K562 (cell line): ENCODE results near the gene WDR54. TPM values are rescaled to one million over a fixed set of nuclear protein-coding genes. Genes with fewer than 3 reads are reported as not detected.

ENCODE experiments used
- C11orf30 ChIP-seq: fragments of 450-650 bp; IDR thresholded peaks from 2 replicates; pipeline ENCODE4 v1.6.1; 2016; ENCODE audit warnings: low read depth, mild to moderate bottlenecking
- HDAC2 ChIP-seq: fragments of 450-650 bp; IDR thresholded peaks from 2 replicates; pipeline ENCODE4 v1.6.1; 2016; ENCODE audit warnings: mild to moderate bottlenecking
- ID3 ChIP-seq, 2 experiments: fragments of 250-450 bp in 1 of 2; fragments of 450-650 bp in 1 of 2; sonication (Bioruptor Pico) in 1 of 2; IDR thresholded peaks; 2 replicates each; pipeline versions ENCODE4 v1.6.1 to v1.8.0; 2016 to 2021; ENCODE audit warnings: mild to moderate bottlenecking in 2 of 2, moderate library complexity in 2 of 2, missing compliant biosample characterization in 1 of 2, missing genetic modification characterization in 1 of 2
- MAZ ChIP-seq, 2 experiments: fragments of 450-650 bp in 1 of 2; sonication (generic) in 1 of 2; formaldehyde crosslinking; IDR thresholded peaks in 1 of 2; conservative IDR thresholded peaks in 1 of 2; 2 replicates each; pipeline versions ENCODE4 v1.4.0 to v1.5.0; 2020; ENCODE audit warnings: mild to moderate bottlenecking in 1 of 2, missing genetic modification reagents in 1 of 2
- POU5F1 ChIP-seq: fragments of 150-350 bp; IDR thresholded peaks from 2 replicates; pipeline ENCODE4 v1.6.1; 2014; ENCODE audit warnings: borderline replicate concordance, low read length, low read depth, mild to moderate bottlenecking; ENCODE audit not compliant: partially characterized antibody
- RCOR1 ChIP-seq, 2 experiments: IDR thresholded peaks; 2 replicates each; pipeline ENCODE4 v1.6.1; 2012; ENCODE audit warnings: low read depth in 2 of 2, low read length in 2 of 2, borderline replicate concordance in 1 of 2, improper control_type of control experiment in 1 of 2
- TBL1XR1 ChIP-seq, 2 experiments: IDR thresholded peaks; 2 replicates each; pipeline ENCODE4 v1.6.1; 2012; ENCODE audit warnings: improper control_type of control experiment in 2 of 2, low read length in 2 of 2, mild to moderate bottlenecking in 1 of 2
- ZBTB5 ChIP-seq: fragments of 450-650 bp; IDR thresholded peaks from 2 replicates; pipeline ENCODE4 v1.6.1; 2017; ENCODE audit warnings: antibody characterized with exemption
- polyA plus RNA-seq, 8 experiments: library from polyadenylated mRNA; depleted of rRNA in 4 of 8; stranded (reverse) in 5 of 8; unstranded in 3 of 8; fragments of >200 nt; fragmentation: Nextera tagmentation in 2 of 8; fragmentation: Illumina TruSeq in 1 of 8; extraction: Ambion mirVana in 2 of 8; extraction: Trizol in 1 of 8; gene quantifications; 2 replicates each; pipeline versions ENCODE4 v1.2.1 to v1.2.3, GENCODE V29; 2011 to 2014; ENCODE audit warnings: inconsistent platforms in 1 of 8, missing spikeins in 1 of 8
- total RNA-seq, 7 experiments: library from RNA; depleted of rRNA in 6 of 7; stranded (reverse); fragments of >200 nt in 6 of 7; fragmentation: Illumina TruSeq in 2 of 7; extraction: Trizol in 2 of 7; gene quantifications; 2 replicates each; pipeline versions ENCODE4 v1.2.1 to v1.2.3, GENCODE V29; 2011 to 2021; ENCODE audit warnings: low replicate concordance in 1 of 7
- TF ChIP-seq, protein P1 (sequence below), 2 experiments: fragments of 450-650 bp in 1 of 2; sonication (generic) in 1 of 2; formaldehyde crosslinking in 1 of 2; IDR thresholded peaks; 2 replicates each; pipeline versions ENCODE4 v1.7.1 to v1.9.0; 2016 to 2022; ENCODE audit warnings: inconsistent platforms in 1 of 2, mild to moderate bottlenecking in 1 of 2, missing genetic modification reagents in 1 of 2
- TF ChIP-seq, protein P2 (sequence below), 2 experiments: fragments of 450-650 bp; conservative IDR thresholded peaks; 2 replicates each; pipeline ENCODE4 v1.6.1; 2017; ENCODE audit warnings: mild to moderate bottlenecking in 2 of 2, moderate library complexity in 2 of 2

The WDR54 gene
- total and polyA plus RNA-seq, 9 of the 15 experiments (the other 6 are each of a cell fraction or from before 2014, with no cell fraction given): 5.2 to 15.2 (median 7.4) TPM

DNA sequence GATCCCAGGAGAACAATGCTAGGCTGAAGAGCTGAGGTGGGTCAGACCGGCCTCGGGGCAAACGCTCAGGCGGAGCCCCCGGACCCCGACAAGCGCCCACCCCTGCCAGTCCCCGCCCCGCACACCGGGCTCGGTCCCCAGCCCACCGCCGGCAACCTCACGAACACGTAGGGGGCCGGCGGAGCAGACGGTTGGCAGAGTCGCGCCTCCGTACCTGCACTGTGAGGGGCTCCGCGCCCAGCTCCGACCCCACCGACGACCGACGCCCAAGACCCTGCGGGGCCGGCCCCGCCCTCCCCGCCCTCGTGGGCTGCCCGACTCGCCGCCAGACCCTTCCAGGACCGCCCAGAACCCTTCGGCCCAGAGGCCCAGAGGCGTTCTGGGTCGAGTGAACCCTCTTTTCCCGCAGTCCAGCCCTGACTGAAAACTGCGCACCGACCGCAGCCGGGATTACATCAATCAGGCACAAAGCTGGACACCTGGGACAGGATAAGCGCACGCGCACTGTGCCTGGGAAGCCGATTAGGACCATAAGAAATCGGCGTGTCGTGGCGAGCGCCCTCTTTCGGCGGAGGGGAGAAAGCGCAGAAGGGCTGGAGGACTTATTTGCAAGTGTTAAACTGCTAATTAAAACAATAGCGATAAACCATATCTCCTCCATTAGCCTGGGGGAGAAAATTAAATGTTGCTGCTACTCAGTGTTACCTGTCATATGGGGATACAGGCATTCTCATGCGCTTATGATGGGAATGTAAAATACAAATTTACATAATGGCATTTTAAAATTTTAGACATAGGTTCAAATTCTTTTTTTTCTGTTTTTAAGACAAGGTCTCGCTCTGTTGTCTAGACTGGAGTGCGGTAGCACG, 29.7 kb upstream of the WDR54 start (continued):
- no peak for TF ChIP-seq ZBTB5
- TF ChIP-seq TBL1XR1 (IDR thresholded peaks at IDR 0.05; ENCODE audit: low read length in 2 of 2): 0 out of 4 replicates have a peak, but pooled peaks of 1 of the 2 experiments have one; percentile 34
- no peak for TF ChIP-seq POU5F1
- TF ChIP-seq MAZ (CRISPR knock-in tag; conservative IDR thresholded peaks at IDR 0.05 in 1 of 2, IDR thresholded peaks at IDR 0.05 in 1 of 2): peak; percentile 58 to 88; a peak in 3 of 4 replicates
- peak in 1 of 2 experiments; percentile 57; a peak in 2 of 4 replicates for TF ChIP-seq RCOR1 (IDR thresholded peaks at IDR 0.05; ENCODE audit: borderline replicate concordance in 1 of 2, low read depth in 2 of 2, low read length in 2 of 2)
- TF ChIP-seq HDAC2: no peak
- TF ChIP-seq, protein P1, sequence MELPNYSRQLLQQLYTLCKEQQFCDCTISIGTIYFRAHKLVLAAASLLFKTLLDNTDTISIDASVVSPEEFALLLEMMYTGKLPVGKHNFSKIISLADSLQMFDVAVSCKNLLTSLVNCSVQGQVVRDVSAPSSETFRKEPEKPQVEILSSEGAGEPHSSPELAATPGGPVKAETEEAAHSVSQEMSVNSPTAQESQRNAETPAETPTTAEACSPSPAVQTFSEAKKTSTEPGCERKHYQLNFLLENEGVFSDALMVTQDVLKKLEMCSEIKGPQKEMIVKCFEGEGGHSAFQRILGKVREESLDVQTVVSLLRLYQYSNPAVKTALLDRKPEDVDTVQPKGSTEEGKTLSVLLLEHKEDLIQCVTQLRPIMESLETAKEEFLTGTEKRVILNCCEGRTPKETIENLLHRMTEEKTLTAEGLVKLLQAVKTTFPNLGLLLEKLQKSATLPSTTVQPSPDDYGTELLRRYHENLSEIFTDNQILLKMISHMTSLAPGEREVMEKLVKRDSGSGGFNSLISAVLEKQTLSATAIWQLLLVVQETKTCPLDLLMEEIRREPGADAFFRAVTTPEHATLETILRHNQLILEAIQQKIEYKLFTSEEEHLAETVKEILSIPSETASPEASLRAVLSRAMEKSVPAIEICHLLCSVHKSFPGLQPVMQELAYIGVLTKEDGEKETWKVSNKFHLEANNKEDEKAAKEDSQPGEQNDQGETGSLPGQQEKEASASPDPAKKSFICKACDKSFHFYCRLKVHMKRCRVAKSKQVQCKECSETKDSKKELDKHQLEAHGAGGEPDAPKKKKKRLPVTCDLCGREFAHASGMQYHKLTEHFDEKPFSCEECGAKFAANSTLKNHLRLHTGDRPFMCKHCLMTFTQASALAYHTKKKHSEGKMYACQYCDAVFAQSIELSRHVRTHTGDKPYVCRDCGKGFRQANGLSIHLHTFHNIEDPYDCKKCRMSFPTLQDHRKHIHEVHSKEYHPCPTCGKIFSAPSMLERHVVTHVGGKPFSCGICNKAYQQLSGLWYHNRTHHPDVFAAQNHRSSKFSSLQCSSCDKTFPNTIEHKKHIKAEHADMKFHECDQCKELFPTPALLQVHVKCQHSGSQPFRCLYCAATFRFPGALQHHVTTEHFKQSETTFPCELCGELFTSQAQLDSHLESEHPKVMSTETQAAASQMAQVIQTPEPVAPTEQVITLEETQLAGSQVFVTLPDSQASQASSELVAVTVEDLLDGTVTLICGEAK (IDR thresholded peaks at IDR 0.05): peak; percentile 35; the same call in 1 of the 2 replicates
- TF ChIP-seq, protein P1 (CRISPR knock-in tag; IDR thresholded peaks at IDR 0.05): no peak
- no peak for TF ChIP-seq ID3 (CRISPR knock-in tag; IDR thresholded peaks at IDR 0.05)
- no peak for TF ChIP-seq ID3 (tag; IDR thresholded peaks at IDR 0.05)
- TF ChIP-seq C11orf30: peak; percentile 39
- TF ChIP-seq, protein P2, sequence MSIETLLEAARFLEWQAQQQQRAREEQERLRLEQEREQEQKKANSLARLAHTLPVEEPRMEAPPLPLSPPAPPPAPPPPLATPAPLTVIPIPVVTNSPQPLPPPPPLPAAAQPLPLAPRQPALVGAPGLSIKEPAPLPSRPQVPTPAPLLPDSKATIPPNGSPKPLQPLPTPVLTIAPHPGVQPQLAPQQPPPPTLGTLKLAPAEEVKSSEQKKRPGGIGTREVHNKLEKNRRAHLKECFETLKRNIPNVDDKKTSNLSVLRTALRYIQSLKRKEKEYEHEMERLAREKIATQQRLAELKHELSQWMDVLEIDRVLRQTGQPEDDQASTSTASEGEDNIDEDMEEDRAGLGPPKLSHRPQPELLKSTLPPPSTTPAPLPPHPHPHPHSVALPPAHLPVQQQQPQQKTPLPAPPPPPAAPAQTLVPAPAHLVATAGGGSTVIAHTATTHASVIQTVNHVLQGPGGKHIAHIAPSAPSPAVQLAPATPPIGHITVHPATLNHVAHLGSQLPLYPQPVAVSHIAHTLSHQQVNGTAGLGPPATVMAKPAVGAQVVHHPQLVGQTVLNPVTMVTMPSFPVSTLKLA (conservative IDR thresholded peaks at IDR 0.05): peak; percentile 55 to 63
